Astrocyte of the cerebellum (primary cell): Measurements from ENCODE around the gene NCOA1.

Experiments used
- DNase-seq: peaks from one replicate; pipeline ENCODE4 v3.0.0-alpha.2; 2011; ENCODE audit warnings: low read depth
- H3K4me3 ChIP-seq: 2 replicates; pipeline ENCODE4 v1.5.1; 2011; ENCODE audit warnings: mild to moderate bottlenecking, low read depth, low read length, moderate library complexity
- CTCF ChIP-seq: IDR thresholded peaks from 2 replicates; pipeline ENCODE4 v1.5.1; 2012; ENCODE audit warnings: low read length, low read depth, moderate library complexity, mild to moderate bottlenecking; ENCODE audit errors: missing control alignments
- in situ Hi-C: cut with HindIII; loops from 2 replicates; pipeline ENCODE4 v1.10.0; 2017; ENCODE audit warnings: low sequenced_read_pairs

NCOA1 gene

DNA sequence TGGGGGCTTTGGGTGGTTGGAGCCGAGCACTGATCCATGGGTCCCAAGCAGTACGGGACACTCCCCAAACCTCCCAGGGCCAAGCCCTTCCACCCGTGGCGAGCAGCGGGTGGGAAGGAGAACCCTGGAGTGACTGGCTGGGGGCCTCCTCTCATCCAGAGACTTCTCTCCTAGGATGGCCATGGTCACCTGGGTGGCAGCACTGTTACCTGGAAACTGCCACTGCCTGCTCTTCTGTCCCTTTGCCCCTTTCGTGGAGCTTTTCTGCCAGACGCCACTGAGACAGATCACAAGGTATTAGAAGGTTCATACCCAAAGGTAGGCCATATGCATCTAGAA, 329.1 kb downstream of the NCOA1 start:
- TF ChIP-seq CTCF = no peak
- no peak for DNase-seq
- in situ Hi-C loops = loop anchor here (25.0 kb wide), 1 partner anchor 408 kb away; no protein-coding TSS in a partner anchor
- no peak overlapping the region for H3K4me3 ChIP-seq
